Activated B cell treated with CpG ODN at 0.5 μM for 24 hours (primary cell): ENCODE data around the gene COG7. TPM values are rescaled to one million over a fixed set of nuclear protein-coding genes. Genes with fewer than 3 reads are reported as not detected.

Experiments used
- ATAC-seq: fragments of 200-7000 bp; cut with Tn5 transposase; one replicate; pipeline ENCODE4 v1.10.0; 2021; ENCODE audit warnings: low read depth, mild to moderate bottlenecking, moderate library complexity
- CTCF ChIA-PET: fragments of 350-600 bp; sonication (Branson Sonifier 250); formaldehyde crosslinking; loops from one replicate; lab custom pipeline; 2021; ENCODE audit warnings: antibody characterized with exemption; lab: Charles Lee
- POLR2A ChIA-PET: fragments of 350-600 bp; sonication (Branson Sonifier 250); formaldehyde crosslinking; loops from one replicate; lab custom pipeline; 2021; ENCODE audit warnings: antibody characterized with exemption; lab: Charles Lee
- DNase-seq: peaks from one replicate; pipeline ENCODE4 v3.0.0; 2022
- H3K27ac Mint-ChIP-seq: one replicate; pipeline ENCODE4 v1.8.0; 2020; ENCODE audit warnings: mixed read lengths
- H3K27me3 Mint-ChIP-seq: one replicate; pipeline ENCODE4 v1.8.0; 2021; ENCODE audit warnings: mixed read lengths
- H3K36me3 Mint-ChIP-seq: one replicate; pipeline ENCODE4 v1.8.0; 2021; ENCODE audit warnings: low read depth, mixed read lengths
- H3K4me1 Mint-ChIP-seq: one replicate; pipeline ENCODE4 v1.8.0; 2021; ENCODE audit warnings: mixed read lengths
- H3K4me3 Mint-ChIP-seq: one replicate; pipeline ENCODE4 v1.8.0; 2020; ENCODE audit warnings: mild to moderate bottlenecking, mixed read lengths
- H3K9me3 Mint-ChIP-seq: one replicate; pipeline ENCODE4 v1.8.0; 2020; ENCODE audit warnings: mixed read lengths
- intact Hi-C: fragments of 100-400 bp; cut with micrococcal nuclease; formaldehyde crosslinking; loops from one replicate; pipeline ENCODE4 v1.15.1; 2024
- total RNA-seq: library from RNA; stranded (reverse); gene quantifications from 2 replicates; pipeline ENCODE4 v1.2.3, GENCODE V29; 2022
- TF ChIP-seq, protein P1 (sequence below): fragments of 200-600 bp; IDR thresholded peaks from one replicate; pipeline ENCODE4 v1.8.0; 2022; ENCODE audit warnings: antibody characterized with exemption, mild to moderate bottlenecking

The COG7 gene
- total RNA-seq, 1 donor from 2014 or later = 20.2 TPM

DNA sequence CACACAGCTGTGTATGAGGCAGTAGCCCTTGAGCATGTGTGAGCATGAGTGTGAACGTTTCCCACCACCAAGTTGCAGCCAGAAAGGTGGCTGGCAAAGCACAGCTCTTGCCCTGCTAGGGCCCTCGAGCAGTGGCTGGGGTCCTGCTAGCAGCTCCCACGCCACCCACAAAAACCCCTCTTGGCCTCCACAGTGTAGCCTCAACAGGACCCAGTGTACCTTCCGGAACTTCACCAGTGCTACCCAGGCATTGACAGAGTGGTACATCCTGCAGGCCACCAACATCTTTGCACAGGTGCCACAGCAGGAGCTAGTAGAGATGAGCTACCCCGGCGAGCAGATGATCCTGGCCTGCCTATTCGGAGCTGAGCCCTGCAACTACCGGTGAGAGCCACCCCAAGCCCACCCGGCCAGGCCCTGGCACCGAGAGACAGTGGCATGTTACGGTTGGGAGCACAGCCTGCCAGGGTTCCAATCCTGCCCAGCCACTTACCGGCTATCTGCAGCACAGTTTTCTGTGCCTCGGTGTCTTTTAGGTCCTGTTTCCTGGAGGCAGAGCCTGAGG lies 97.8 kb downstream of the COG7 start:
- intact Hi-C loops = no loop called here
- Mint-ChIP-seq H3K4me3 (no peak overlapping the region), H3K4me1 (no peaks in the 10 kb centered on the region), H3K27ac (no peak overlapping the region), H3K9me3 (peaks cover 5% of the 10 kb centered on the region), H3K27me3 (peaks cover 4% of the 10 kb centered on the region), H3K36me3 (no peaks in the 10 kb centered on the region)
- DNase-seq (no peak), ATAC-seq (no peak)
- ChIA-PET POLR2A (interaction anchor here (0.7 kb wide), 1 partner anchor 10 kb away, joined by 6 read pairs; no protein-coding TSS in a partner anchor), CTCF (no interaction called here)
- TF ChIP-seq, protein P1, sequence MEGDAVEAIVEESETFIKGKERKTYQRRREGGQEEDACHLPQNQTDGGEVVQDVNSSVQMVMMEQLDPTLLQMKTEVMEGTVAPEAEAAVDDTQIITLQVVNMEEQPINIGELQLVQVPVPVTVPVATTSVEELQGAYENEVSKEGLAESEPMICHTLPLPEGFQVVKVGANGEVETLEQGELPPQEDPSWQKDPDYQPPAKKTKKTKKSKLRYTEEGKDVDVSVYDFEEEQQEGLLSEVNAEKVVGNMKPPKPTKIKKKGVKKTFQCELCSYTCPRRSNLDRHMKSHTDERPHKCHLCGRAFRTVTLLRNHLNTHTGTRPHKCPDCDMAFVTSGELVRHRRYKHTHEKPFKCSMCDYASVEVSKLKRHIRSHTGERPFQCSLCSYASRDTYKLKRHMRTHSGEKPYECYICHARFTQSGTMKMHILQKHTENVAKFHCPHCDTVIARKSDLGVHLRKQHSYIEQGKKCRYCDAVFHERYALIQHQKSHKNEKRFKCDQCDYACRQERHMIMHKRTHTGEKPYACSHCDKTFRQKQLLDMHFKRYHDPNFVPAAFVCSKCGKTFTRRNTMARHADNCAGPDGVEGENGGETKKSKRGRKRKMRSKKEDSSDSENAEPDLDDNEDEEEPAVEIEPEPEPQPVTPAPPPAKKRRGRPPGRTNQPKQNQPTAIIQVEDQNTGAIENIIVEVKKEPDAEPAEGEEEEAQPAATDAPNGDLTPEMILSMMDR = no peak

DNA sequence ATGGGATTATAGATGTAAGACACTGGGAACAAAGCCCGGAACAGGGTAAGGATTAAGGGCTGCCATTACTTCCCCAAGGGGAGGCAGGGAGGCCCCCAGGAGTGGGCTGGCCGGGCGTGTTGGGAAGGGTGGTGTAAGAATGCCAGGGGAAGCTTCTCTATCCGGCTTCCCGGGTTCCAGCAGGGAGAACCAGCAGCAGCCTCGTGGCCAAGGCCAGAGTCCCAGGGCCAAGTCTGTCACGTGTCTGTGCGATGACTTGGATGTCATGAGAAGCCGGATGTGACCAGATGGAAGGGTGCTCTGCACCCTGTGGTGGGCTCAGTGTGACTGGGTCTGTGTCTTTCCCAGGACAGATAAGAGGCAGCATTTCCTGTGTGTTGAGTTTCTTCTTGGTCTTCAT lies 98.7 kb downstream of the COG7 start:
- intact Hi-C loops = no loop called here
- POLR2A ChIA-PET = no interaction called here
- TF ChIP-seq, protein P1 = no peak
- H3K36me3 Mint-ChIP-seq = no peaks in the 10 kb centered on the region
- H3K4me3 Mint-ChIP-seq = no peak overlapping the region
- H3K27me3 Mint-ChIP-seq = peaks cover 4% of the 10 kb centered on the region
- no peak overlapping the region for H3K27ac Mint-ChIP-seq
- CTCF ChIA-PET = no interaction called here
- peaks cover 5% of the 10 kb centered on the region for H3K9me3 Mint-ChIP-seq
- ATAC-seq (no peak), DNase-seq (no peak)
- no peaks in the 10 kb centered on the region for H3K4me1 Mint-ChIP-seq

GRCh38 chr16:23353440-23353839 lies 99.5 kb downstream of the COG7 start:
- H3K27ac Mint-ChIP-seq = no peak overlapping the region
- intact Hi-C loops = no loop called here
- TF ChIP-seq, protein P1 = no peak
- ChIA-PET POLR2A (no interaction called here), CTCF (no interaction called here)
- peaks cover 5% of the 10 kb centered on the region for H3K9me3 Mint-ChIP-seq
- no peak for DNase-seq
- no peaks in the 10 kb centered on the region for H3K4me1 Mint-ChIP-seq
- no peaks in the 10 kb centered on the region for H3K36me3 Mint-ChIP-seq
- peaks cover 4% of the 10 kb centered on the region for H3K27me3 Mint-ChIP-seq
- no peak overlapping the region for H3K4me3 Mint-ChIP-seq
- no peak for ATAC-seq

- H3K27ac Mint-ChIP-seq = no peak overlapping the region
- CTCF ChIA-PET = no interaction called here
- intact Hi-C loops = no loop called here
Observed at GRCh38 chr16:23351360-23351759, 101.6 kb downstream of the COG7 start.

DNA sequence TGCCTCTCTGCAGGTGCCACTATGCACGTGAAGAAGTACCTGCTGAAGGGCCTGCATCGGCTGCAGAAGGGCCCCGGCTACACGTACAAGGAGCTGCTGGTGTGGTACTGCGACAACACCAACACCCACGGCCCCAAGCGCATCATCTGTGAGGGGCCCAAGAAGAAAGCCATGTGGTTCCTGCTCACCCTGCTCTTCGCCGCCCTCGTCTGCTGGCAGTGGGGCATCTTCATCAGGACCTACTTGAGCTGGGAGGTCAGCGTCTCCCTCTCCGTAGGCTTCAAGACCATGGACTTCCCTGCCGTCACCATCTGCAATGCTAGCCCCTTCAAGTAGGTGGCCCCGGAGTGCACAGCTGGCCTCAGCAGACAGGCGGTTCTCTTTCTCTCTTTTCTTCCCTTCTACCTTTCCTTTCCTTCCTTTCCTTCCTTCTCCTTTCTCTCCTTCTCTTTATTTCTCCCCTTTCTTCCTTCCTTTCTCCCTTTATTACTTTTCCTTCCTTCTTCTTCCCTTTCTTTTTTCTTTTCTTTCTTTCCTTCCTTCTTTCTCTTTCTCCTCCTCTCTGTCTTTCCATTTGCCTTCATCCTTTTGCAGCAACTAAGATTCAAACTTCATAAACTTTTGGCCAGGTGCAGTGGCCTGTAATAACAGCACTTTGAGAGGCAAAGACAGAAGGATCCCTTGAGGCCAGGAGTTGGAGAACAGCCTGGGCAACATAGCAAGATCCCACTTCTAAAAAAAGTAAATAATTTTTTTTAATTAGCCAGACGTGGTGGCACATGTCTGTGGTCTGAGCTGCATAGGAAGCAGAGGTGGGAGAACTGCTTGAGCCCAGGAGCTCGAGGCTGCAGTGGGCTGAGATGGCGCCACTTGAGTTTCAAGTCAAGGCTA lies 104.2 kb downstream of the COG7 start:
- Mint-ChIP-seq H3K27me3 (peaks cover 9% of the 10 kb centered on the region), H3K27ac (no peak overlapping the region), H3K9me3 (peaks cover 5% of the 10 kb centered on the region), H3K36me3 (no peaks in the 10 kb centered on the region), H3K4me1 (no peaks in the 10 kb centered on the region), H3K4me3 (no peak overlapping the region)
- TF ChIP-seq, protein P1 = no peak
- DNase-seq = no peak
- CTCF ChIA-PET = no interaction called here
- intact Hi-C loops = no loop called here
- ATAC-seq = no peak
- POLR2A ChIA-PET = no interaction called here

More at GRCh38 chr16:23351360-23351759, 101.6 kb downstream of the COG7 start:
- Mint-ChIP-seq H3K9me3 (peaks cover 5% of the 10 kb centered on the region), H3K27me3 (peaks cover 5% of the 10 kb centered on the region), H3K4me3 (no peak overlapping the region), H3K4me1 (no peaks in the 10 kb centered on the region), H3K36me3 (no peaks in the 10 kb centered on the region)
- POLR2A ChIA-PET = no interaction called here
- ATAC-seq = no peak
- no peak for DNase-seq
- TF ChIP-seq, protein P1 = no peak
